Endothelial cell of umbilical vein (primary cell): ENCODE measurements around the gene HMGXB3. TPM values are rescaled to one million over a fixed set of nuclear protein-coding genes. Genes with fewer than 3 reads are reported as not detected.

Experiments
- BruUV-seq: library from RNA; stranded (reverse); fragments of 400-500 nt; replicated peaks from 2 replicates; lab custom pipeline; 2021; lab: Mats Ljungman, UMichigan
- CTCF ChIA-PET: fragments of 300-600, 350-600 bp; sonication (Branson Sonifier 250); formaldehyde crosslinking; loops from one replicate; lab custom pipeline; 2021; ENCODE audit warnings: antibody characterized with exemption, inconsistent platforms; lab: Charles Lee
- POLR2A ChIA-PET: fragments of 300-600, 350-600 bp; sonication (Branson Sonifier 250); formaldehyde crosslinking; loops from one replicate; lab custom pipeline; 2021; ENCODE audit warnings: antibody characterized with exemption, inconsistent platforms; lab: Charles Lee
- DNase-seq: peaks from one replicate; pipeline ENCODE4 v3.0.0-alpha.2; 2011; ENCODE audit warnings: low read depth, low spot score
- FAIRE-seq: peaks from 2 replicates; lab custom pipeline; 2011; peaks lifted over from hg19 to GRCh38; lab: Jason Lieb, UNC
- H2AFZ ChIP-seq: 2 replicates; pipeline ENCODE4 v1.6.0; 2012; ENCODE audit warnings: low read depth, low read length, control low read depth, inconsistent platforms
- H3K27ac ChIP-seq: 2 replicates; pipeline ENCODE4 v1.5.1; 2011; ENCODE audit warnings: low read depth, mild to moderate bottlenecking, control low read depth, low read length, moderate library complexity; ENCODE audit not compliant: insufficient read depth
- H3K27me3 ChIP-seq, 2 experiments: 2 replicates each; pipeline versions ENCODE4 v1.6.0 to v1.6.1; 2011; ENCODE audit warnings: low read length in 2 of 2, mixed read lengths in 1 of 2; ENCODE audit not compliant: control insufficient read depth in 2 of 2, insufficient read depth in 2 of 2
- H3K36me3 ChIP-seq, 2 experiments: 2 replicates in 1 of 2; 3 replicates in 1 of 2; pipeline ENCODE4 v1.5.1; 2011; ENCODE audit warnings: low read length in 2 of 2, mild to moderate bottlenecking in 1 of 2, moderate library complexity in 1 of 2; ENCODE audit not compliant: control insufficient read depth in 2 of 2, insufficient read depth in 2 of 2; ENCODE audit errors: extremely low read depth in 1 of 2
- H3K4me1 ChIP-seq: 3 replicates; pipeline ENCODE4 v1.5.1; 2011; ENCODE audit warnings: mild to moderate bottlenecking, low read length; ENCODE audit not compliant: control insufficient read depth, insufficient read depth; ENCODE audit errors: extremely low read depth
- H3K4me2 ChIP-seq: 2 replicates; pipeline ENCODE4 v1.6.1; 2011; ENCODE audit warnings: low read length, control low read depth, mixed read lengths; ENCODE audit not compliant: insufficient read depth
- H3K4me3 ChIP-seq, 3 experiments: fragments of 200-600 bp in 1 of 3; sonication (generic), shearing (Covaris generic) in 1 of 3; replicated peaks in 1 of 3; 2 replicates each; pipeline ENCODE4 v1.5.1; 2011 to 2016; ENCODE audit warnings: control low read depth in 3 of 3, low read length in 3 of 3, mild to moderate bottlenecking in 2 of 3, inconsistent platforms in 1 of 3, low read depth in 1 of 3, moderate library complexity in 1 of 3; ENCODE audit not compliant: insufficient read depth in 1 of 3
- H3K79me2 ChIP-seq: 2 replicates; pipeline ENCODE4 v1.6.0; 2012; ENCODE audit warnings: low read length, inconsistent platforms; ENCODE audit not compliant: control insufficient read depth, insufficient read depth
- H3K9ac ChIP-seq: replicated peaks from 2 replicates; pipeline ENCODE3; 2011; ENCODE audit warnings: low read length, control low read depth; ENCODE audit not compliant: insufficient read depth; ENCODE audit errors: extremely low read depth
- H3K9me1 ChIP-seq: replicated peaks from 3 replicates; pipeline ENCODE4 v1.6.0; 2011; ENCODE audit warnings: mild to moderate bottlenecking, low read length; ENCODE audit not compliant: control insufficient read depth, insufficient read depth; ENCODE audit errors: extremely low read depth
- H3K9me3 ChIP-seq: replicated peaks from 2 replicates; pipeline ENCODE4 v1.5.1; 2012; ENCODE audit warnings: low read length, inconsistent platforms; ENCODE audit not compliant: control insufficient read depth, insufficient read depth
- H4K20me1 ChIP-seq: replicated peaks from 2 replicates; pipeline ENCODE3; 2011; ENCODE audit warnings: mild to moderate bottlenecking, low read length; ENCODE audit not compliant: control insufficient read depth, insufficient read depth; ENCODE audit errors: extremely low read depth
- CTCF ChIP-seq, 2 donors: IDR thresholded peaks; 1 replicate in 1 of 2; 2 replicates in 1 of 2; pipeline ENCODE4 v1.5.1; 2011; ENCODE audit warnings: low read length in 2 of 2, mild to moderate bottlenecking in 2 of 2, moderate library complexity in 2 of 2, control low read depth in 1 of 2, inconsistent platforms in 1 of 2, low read depth in 1 of 2; ENCODE audit not compliant: insufficient read depth in 1 of 2; ENCODE audit errors: extremely low read depth in 1 of 2
- EZH2 ChIP-seq: IDR thresholded peaks from 2 replicates; pipeline ENCODE4 v1.6.1; 2012; ENCODE audit warnings: borderline replicate concordance, low read depth, mild to moderate bottlenecking, moderate library complexity, low read length, inconsistent platforms; ENCODE audit not compliant: severe bottlenecking
- FOS ChIP-seq: IDR thresholded peaks from 2 replicates; pipeline ENCODE4 v1.6.1; 2011; ENCODE audit warnings: mild to moderate bottlenecking, low read length, moderate library complexity, borderline replicate concordance; ENCODE audit not compliant: insufficient read depth
- GATA2 ChIP-seq: IDR thresholded peaks from 2 replicates; pipeline ENCODE4 v1.7.0; 2011; ENCODE audit warnings: low read depth, mild to moderate bottlenecking, moderate library complexity, mixed read lengths, low read length; ENCODE audit not compliant: insufficient read length, insufficient read depth
- JUN ChIP-seq: IDR thresholded peaks from 2 replicates; pipeline ENCODE4 v1.6.1; 2011; ENCODE audit warnings: borderline replicate concordance, low read depth; ENCODE audit not compliant: insufficient read length, insufficient read depth
- MAX ChIP-seq: IDR thresholded peaks from 2 replicates; pipeline ENCODE4 v1.6.1; 2011; ENCODE audit not compliant: insufficient read depth, insufficient read length
- MYC ChIP-seq: IDR thresholded peaks from one replicate; pipeline ENCODE4 v1.6.1; 2011; ENCODE audit warnings: mild to moderate bottlenecking, low read depth, low read length
- POLR2A ChIP-seq: IDR thresholded peaks from 2 replicates; pipeline ENCODE4 v1.6.1; 2012; ENCODE audit warnings: low read depth, mild to moderate bottlenecking, control low read depth, low read length
- POLR2AphosphoS5 ChIP-seq: IDR thresholded peaks from 2 replicates; pipeline ENCODE4 v1.6.1; 2012; ENCODE audit warnings: low read depth, mild to moderate bottlenecking, control low read depth, low read length, moderate library complexity; ENCODE audit not compliant: insufficient read depth
- dilution Hi-C: fragments of 300-500 bp; cut with MboI; formaldehyde crosslinking; loops from one replicate; pipeline ENCODE4 v1.15.0; 2019; ENCODE audit warnings: low sequenced_read_pairs; ENCODE audit not compliant: extremely low pct_ligation_motif_present
- intact Hi-C: fragments of 100-400 bp; cut with micrococcal nuclease; formaldehyde crosslinking; loops from one replicate; pipeline ENCODE4 v1.10.0; 2022
- polyA plus RNA-seq, 4 experiments: library from polyadenylated mRNA; depleted of rRNA in 3 of 4; stranded (reverse) in 3 of 4; unstranded in 1 of 4; fragments of >200 nt; gene quantifications; 2 replicates each; pipeline versions ENCODE4 v1.2.1 to v1.2.3, GENCODE V29; 2011 to 2012; ENCODE audit warnings: missing spikeins in 1 of 4
- total RNA-seq: library from RNA; stranded (reverse); gene quantifications from 2 replicates; pipeline ENCODE4 v1.2.3, GENCODE V29; 2021

Gene HMGXB3
- total and polyA plus RNA-seq, 2 donors (not counting 3 experiments of a cell fraction or from before 2014, with no cell fraction given): 34.8 to 52.6 TPM

- no peak overlapping the region for H3K4me3 ChIP-seq
- POLR2A ChIA-PET: no interaction called here
- dilution Hi-C loops (no loop called here), intact Hi-C loops (loop anchor here (1.0 to 2.0 kb wide), 6 partner anchors 28 to 325 kb away; no protein-coding TSS in a partner anchor)
- CTCF ChIA-PET: interaction anchor here (0.5 to 13.6 kb wide), 35 partner anchors 10 to 326 kb away, joined by 3 to 421 read pairs (median 4); no protein-coding TSS in a partner anchor
- no TSS peak for BruUV-seq
- H3K9me3 ChIP-seq: no peaks in the 10 kb centered on the region
- no peak for TF ChIP-seq MYC
- TF ChIP-seq CTCF (IDR thresholded peaks at IDR 0.05; ENCODE audit: extremely low read depth in 1 of 2, insufficient read depth in 1 of 2, low read depth in 1 of 2, low read length in 2 of 2): peak; percentile 48 to 57
- H3K27ac ChIP-seq: no peak overlapping the region
- H3K27me3 ChIP-seq: no peaks in the 10 kb centered on the region
- peaks cover 21% of the 10 kb centered on the region for H3K4me1 ChIP-seq
- no peaks in the 10 kb centered on the region for H4K20me1 ChIP-seq
- no peak overlapping the region for H2AFZ ChIP-seq
- peak; percentile 64 for DNase-seq
- no peak overlapping the region for H3K4me2 ChIP-seq
- H3K79me2 ChIP-seq: no peaks in the 10 kb centered on the region
- H3K36me3 ChIP-seq: no peaks in the 10 kb centered on the region
- H3K9ac ChIP-seq: no peak overlapping the region
- H3K9me1 ChIP-seq: no peaks in the 10 kb centered on the region
- FAIRE-seq: peak; percentile 81
These were observed 38.6 kb upstream of the HMGXB3 start for GRCh38 chr5:149961957-149962409.

- Histone ChIP-seq H3K9me3 (no peaks in the 10 kb centered on the region), H3K27me3 (no peaks in the 10 kb centered on the region), H3K79me2 (no peaks in the 10 kb centered on the region), H3K9ac (no peak overlapping the region), H4K20me1 (no peaks in the 10 kb centered on the region), H3K36me3 (no peaks in the 10 kb centered on the region), H3K4me1 (peaks cover 21% of the 10 kb centered on the region), H3K4me3 (no peak overlapping the region), H2AFZ (no peak overlapping the region), H3K9me1 (no peaks in the 10 kb centered on the region), H3K4me2 (no peak overlapping the region), H3K27ac (no peak overlapping the region)
- DNase-seq (no peak), FAIRE-seq (no peak)
- TF ChIP-seq EZH2 (no peak), POLR2AphosphoS5 (no peak), CTCF (IDR thresholded peaks at IDR 0.05; ENCODE audit: extremely low read depth in 1 of 2, insufficient read depth in 1 of 2, low read depth in 1 of 2, low read length in 2 of 2) (no peak), FOS (no peak), GATA2 (no peak), MYC (no peak), POLR2A (no peak), JUN (no peak), MAX (no peak)
- no TSS peak for BruUV-seq
- intact Hi-C loops (loop anchor here (1.0 kb wide), 4 partner anchors 28 to 256 kb away; no protein-coding TSS in a partner anchor), dilution Hi-C loops (no loop called here)
- CTCF ChIA-PET: interaction anchor here (0.9 to 13.6 kb wide), 24 partner anchors 8 to 326 kb away, joined by 3 to 421 read pairs (median 4); no protein-coding TSS in a partner anchor
- POLR2A ChIA-PET: no interaction called here
These were observed 37.8 kb upstream of the HMGXB3 start for GRCh38 chr5:149962601-149963300.
